DOHH2 (cell line): ENCODE measurements around the gene ITPK1.
"Not testable (repeated sequence)": the region's sequence is repeated elsewhere in the genome, so short reads cannot be mapped to it uniquely, and the experiment has no call there.

Experiments
- H3F3A ChIP-seq: fragments of 200-600 bp; sonication (generic), shearing (Covaris generic); 2 replicates; pipeline ENCODE4 v1.6.0; 2016; ENCODE audit warnings: antibody characterized with exemption, mild to moderate bottlenecking; ENCODE audit not compliant: control insufficient read depth, insufficient read depth
- H3K27ac ChIP-seq: fragments of 200-600 bp; sonication (generic); 2 replicates; pipeline ENCODE4 v1.5.1; 2014; ENCODE audit warnings: low read depth, mild to moderate bottlenecking, low read length, moderate library complexity
- H3K27me3 ChIP-seq: fragments of 200-600 bp; sonication (generic); 2 replicates; pipeline ENCODE4 v1.6.1; 2014; ENCODE audit warnings: mild to moderate bottlenecking, low read length, mixed read lengths; ENCODE audit not compliant: control insufficient read depth
- H3K36me3 ChIP-seq: fragments of 200-600 bp; sonication (generic); 2 replicates; pipeline ENCODE4 v1.6.1; 2014; ENCODE audit warnings: mild to moderate bottlenecking, low read length, moderate library complexity, mixed read lengths; ENCODE audit not compliant: control insufficient read depth
- H3K4me1 ChIP-seq: fragments of 200-600 bp; sonication (generic); 2 replicates; pipeline ENCODE4 v1.6.1; 2014; ENCODE audit warnings: mild to moderate bottlenecking, low read length, mixed read lengths; ENCODE audit not compliant: control insufficient read depth
- H3K4me2 ChIP-seq: fragments of 200-600 bp; sonication (generic); 2 replicates; pipeline ENCODE4 v1.6.0; 2014; ENCODE audit warnings: mild to moderate bottlenecking, low read length, moderate library complexity
- H3K4me3 ChIP-seq: fragments of 200-600 bp; sonication (generic); 2 replicates; pipeline ENCODE4 v1.5.1; 2014; ENCODE audit warnings: mild to moderate bottlenecking, low read length, mixed read lengths
- H3K79me2 ChIP-seq: fragments of 200-600 bp; sonication (generic); 2 replicates; pipeline ENCODE4 v1.6.1; 2014; ENCODE audit warnings: mild to moderate bottlenecking, low read length, mixed read lengths; ENCODE audit not compliant: control insufficient read depth
- H3K9me2 ChIP-seq: fragments of 200-600 bp; sonication (generic); replicated peaks from 2 replicates; pipeline ENCODE4 v1.6.1; 2014; ENCODE audit warnings: mild to moderate bottlenecking, low read length, mixed read lengths; ENCODE audit not compliant: control insufficient read depth
- H3K9me3 ChIP-seq: fragments of 200-600 bp; sonication (generic); 2 replicates; pipeline ENCODE4 v1.6.1; 2014; ENCODE audit warnings: antibody characterized with exemption, low read length, mixed read lengths; ENCODE audit not compliant: control insufficient read depth, insufficient read depth
- H4K20me1 ChIP-seq: fragments of 200-600 bp; sonication (generic); 2 replicates; pipeline ENCODE4 v1.6.0; 2014; ENCODE audit warnings: low read depth, mild to moderate bottlenecking, antibody characterized with exemption, low read length, moderate library complexity; ENCODE audit not compliant: control insufficient read depth, insufficient read depth
- EZH2phosphoT487 ChIP-seq: fragments of 200-600 bp; sonication (generic); IDR thresholded peaks from 2 replicates; pipeline ENCODE4 v1.6.1; 2017; ENCODE audit warnings: borderline replicate concordance, mild to moderate bottlenecking, antibody characterized with exemption, low read length, moderate library complexity, mixed read lengths
- TF ChIP-seq, protein P1 (sequence below): fragments of 200-600 bp; sonication (generic); IDR thresholded peaks from one replicate; pipeline ENCODE4 v1.5.1; 2014; ENCODE audit warnings: antibody characterized with exemption, mild to moderate bottlenecking, low read depth, low read length; ENCODE audit not compliant: poor library complexity, severe bottlenecking

The ITPK1 gene

DNA sequence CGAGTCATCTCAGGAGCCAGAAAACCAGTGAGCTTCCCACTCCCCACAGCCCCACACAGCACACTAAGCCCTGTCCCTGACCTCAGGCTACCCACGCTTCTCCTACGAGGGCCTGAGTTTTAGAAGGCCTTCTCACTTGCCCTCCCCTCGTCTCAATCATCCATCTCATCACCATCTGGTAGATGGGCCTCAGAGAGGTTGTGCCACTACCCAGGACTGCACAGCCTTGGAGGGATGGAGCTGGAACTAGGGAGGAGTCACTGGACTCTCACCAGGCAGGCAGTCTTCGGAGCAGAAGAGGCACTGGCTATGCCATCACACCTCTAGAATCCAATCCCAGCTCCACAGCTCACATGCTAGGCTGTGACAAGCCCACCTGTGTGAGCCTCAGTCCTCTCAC is 52.3 kb downstream of the ITPK1 start:
- no peak for TF ChIP-seq EZH2phosphoT487
- TF ChIP-seq, protein P1, sequence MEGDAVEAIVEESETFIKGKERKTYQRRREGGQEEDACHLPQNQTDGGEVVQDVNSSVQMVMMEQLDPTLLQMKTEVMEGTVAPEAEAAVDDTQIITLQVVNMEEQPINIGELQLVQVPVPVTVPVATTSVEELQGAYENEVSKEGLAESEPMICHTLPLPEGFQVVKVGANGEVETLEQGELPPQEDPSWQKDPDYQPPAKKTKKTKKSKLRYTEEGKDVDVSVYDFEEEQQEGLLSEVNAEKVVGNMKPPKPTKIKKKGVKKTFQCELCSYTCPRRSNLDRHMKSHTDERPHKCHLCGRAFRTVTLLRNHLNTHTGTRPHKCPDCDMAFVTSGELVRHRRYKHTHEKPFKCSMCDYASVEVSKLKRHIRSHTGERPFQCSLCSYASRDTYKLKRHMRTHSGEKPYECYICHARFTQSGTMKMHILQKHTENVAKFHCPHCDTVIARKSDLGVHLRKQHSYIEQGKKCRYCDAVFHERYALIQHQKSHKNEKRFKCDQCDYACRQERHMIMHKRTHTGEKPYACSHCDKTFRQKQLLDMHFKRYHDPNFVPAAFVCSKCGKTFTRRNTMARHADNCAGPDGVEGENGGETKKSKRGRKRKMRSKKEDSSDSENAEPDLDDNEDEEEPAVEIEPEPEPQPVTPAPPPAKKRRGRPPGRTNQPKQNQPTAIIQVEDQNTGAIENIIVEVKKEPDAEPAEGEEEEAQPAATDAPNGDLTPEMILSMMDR, result no peak
- Histone ChIP-seq H4K20me1 (no peaks in the 10 kb centered on the region; the same call in 1 of the 2 replicates), H3F3A (peaks cover 4% of the 10 kb centered on the region; the same call in 1 of the 2 replicates), H3K4me1 (peaks cover 25% of the 10 kb centered on the region), H3K4me3 (no peak overlapping the region), H3K9me2 (no peaks in the 10 kb centered on the region), H3K9me3 (no peaks in the 10 kb centered on the region), H3K4me2 (no peak overlapping the region), H3K36me3 (no peaks in the 10 kb centered on the region), H3K79me2 (no peaks in the 10 kb centered on the region), H3K27ac (no peak overlapping the region), H3K27me3 (no peaks in the 10 kb centered on the region)

DNA sequence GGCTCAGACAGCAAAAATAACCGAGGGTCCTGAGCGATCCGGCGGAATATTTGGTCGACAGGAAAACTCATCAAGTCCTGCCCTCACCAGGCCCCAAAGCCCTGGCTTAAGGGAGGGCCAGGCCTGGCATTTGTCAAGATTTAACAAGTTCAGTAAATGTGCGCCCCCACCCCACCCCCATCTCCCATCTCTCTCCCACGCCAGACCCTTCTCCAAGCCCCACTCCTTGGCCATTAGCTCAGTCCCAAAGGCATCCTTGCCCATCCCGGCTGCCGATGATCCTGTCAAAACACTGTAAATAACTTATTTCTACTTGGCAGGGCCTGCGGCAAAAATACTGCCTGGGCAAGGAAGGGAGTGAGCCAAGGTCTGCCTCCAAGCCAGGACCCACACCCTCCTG is 52.8 kb downstream of the ITPK1 start:
- Histone ChIP-seq H3K36me3 (no peaks in the 10 kb centered on the region), H3K9me3 (no peaks in the 10 kb centered on the region), H3K79me2 (no peaks in the 10 kb centered on the region), H3K27ac (no peak overlapping the region), H3K9me2 (no peaks in the 10 kb centered on the region), H3K4me1 (peaks cover 25% of the 10 kb centered on the region), H3K4me3 (no peak overlapping the region), H3K4me2 (no peak overlapping the region), H3F3A (peaks cover 4% of the 10 kb centered on the region; the same call in 1 of the 2 replicates), H3K27me3 (no peaks in the 10 kb centered on the region), H4K20me1 (no peaks in the 10 kb centered on the region; the same call in 1 of the 2 replicates)
- TF ChIP-seq EZH2phosphoT487, result no peak
- TF ChIP-seq, protein P1, result no peak

DNA sequence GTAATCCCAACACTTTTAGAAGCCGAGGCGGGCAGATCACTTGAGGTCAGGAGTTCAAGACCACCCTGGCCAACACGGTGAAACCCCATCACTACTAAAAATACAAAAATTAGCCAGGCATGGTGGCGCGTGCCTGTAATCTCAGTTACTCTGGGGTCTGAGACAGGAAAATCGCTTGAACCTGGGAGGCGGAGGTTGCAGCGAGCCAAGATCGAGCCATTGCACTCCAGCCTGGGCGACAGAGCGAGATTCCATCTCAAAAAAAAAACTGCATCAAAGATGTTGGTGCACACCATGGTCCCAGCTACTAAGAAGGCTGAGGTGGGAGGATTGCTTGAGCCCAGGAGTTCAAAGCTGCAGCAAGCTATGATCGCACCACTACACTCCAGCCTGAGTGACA is 53.7 kb downstream of the ITPK1 start:
- not testable (repeated sequence) for H3K4me2 ChIP-seq, H3K27ac ChIP-seq, H3K79me2 ChIP-seq

DNA sequence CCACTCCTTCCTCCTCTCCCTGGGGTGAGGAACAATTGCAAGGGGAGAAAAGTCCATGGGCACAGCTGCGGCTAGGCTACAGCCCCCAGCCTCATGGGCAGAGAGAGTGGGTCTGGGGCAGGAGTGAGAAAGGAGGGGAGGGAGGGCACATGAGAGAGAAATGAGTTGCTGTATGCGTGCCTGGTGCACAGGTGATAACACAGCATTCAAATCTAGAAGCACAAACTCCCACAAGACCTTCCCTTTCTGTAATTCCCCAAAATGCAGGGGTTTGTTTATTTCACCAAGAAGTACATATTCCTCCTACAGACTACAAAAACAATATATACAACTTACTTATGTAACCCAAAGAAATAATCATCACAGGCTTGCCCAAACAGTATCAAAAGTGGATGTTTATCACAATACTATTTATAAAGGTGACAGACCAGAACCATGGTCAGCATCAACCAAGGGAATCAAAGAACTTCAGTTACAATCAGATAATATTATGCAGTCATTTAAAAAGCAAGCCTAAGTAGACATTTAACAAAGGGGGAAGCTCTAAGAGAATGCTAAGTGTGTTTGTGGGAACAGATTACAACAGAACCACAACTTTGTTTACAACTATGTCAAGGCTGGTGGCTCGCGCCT is 54.2 kb downstream of the ITPK1 start:
- Histone ChIP-seq H3K79me2 (no peaks in the 10 kb centered on the region), H3K4me2 (no peak overlapping the region), H3K27me3 (no peaks in the 10 kb centered on the region), H3K4me3 (no peak overlapping the region), H3K4me1 (peaks cover 20% of the 10 kb centered on the region), H3K36me3 (no peaks in the 10 kb centered on the region), H4K20me1 (no peaks in the 10 kb centered on the region; the same call in 1 of the 2 replicates), H3F3A (peaks cover 4% of the 10 kb centered on the region; the same call in 1 of the 2 replicates), H3K9me2 (no peaks in the 10 kb centered on the region), H3K9me3 (no peaks in the 10 kb centered on the region), H3K27ac (no peak overlapping the region)
- TF ChIP-seq, protein P1, result no peak
- no peak for TF ChIP-seq EZH2phosphoT487

More for the DNA sequence above, 53.7 kb downstream of the ITPK1 start:
- not testable (repeated sequence) for H3K36me3 ChIP-seq, H4K20me1 ChIP-seq, H3K4me3 ChIP-seq, H3F3A ChIP-seq, H3K27me3 ChIP-seq, H3K9me3 ChIP-seq, H3K9me2 ChIP-seq
- H3K4me1 ChIP-seq, result peaks cover 25% of the 10 kb centered on the region
